Pancreas (tissue), 10 donors: ENCODE results near the gene LRP6. TPM values are rescaled to one million over a fixed set of nuclear protein-coding genes. Genes with fewer than 3 reads are reported as not detected.

Experiments
- ATAC-seq, 4 donors: fragments of 200-7000 bp; cut with Tn5 transposase; one replicate each; pipeline versions ENCODE4 v1.8.0 to v1.9.1; 2020; ENCODE audit warnings: mild to moderate bottlenecking in 4 of 4, moderate library complexity in 4 of 4
- DNase-seq, 6 donors: peaks; one replicate each; pipeline ENCODE4 v3.0.0-alpha.2; 2020
- FAIRE-seq: peaks from 2 replicates; lab custom pipeline; 2012; peaks lifted over from hg19 to GRCh38; lab: Jason Lieb, UNC
- H3K27ac ChIP-seq, 4 donors: fragments of 200-600 bp; sonication (generic); 1 replicate in 3 of 4; 2 replicates in 1 of 4; pipeline versions ENCODE4 v1.5.0 to v1.8.0; 2020
- H3K27me3 ChIP-seq, 4 donors: fragments of 200-600 bp; one replicate each; pipeline ENCODE4 v1.8.0; 2021
- H3K36me3 ChIP-seq, 3 donors: fragments of 200-600 bp; sonication (generic) in 1 of 3; one replicate each; pipeline versions ENCODE4 v1.5.0 to v1.8.0; 2020 to 2021
- H3K4me1 ChIP-seq, 3 donors: fragments of 200-600 bp; one replicate each; pipeline ENCODE4 v1.8.0; 2021
- H3K4me3 ChIP-seq, 4 donors: fragments of 200-600 bp; sonication (generic) in 2 of 4; one replicate each; pipeline versions ENCODE4 v1.5.0 to v1.8.0; 2020 to 2021
- H3K9me3 ChIP-seq, 4 donors: fragments of 200-600 bp; one replicate each; pipeline ENCODE4 v1.8.0; 2021
- WGBS, 2 donors: extraction: QIAGEN DNeasy Blood & Tissue Kit; methylation state at CpG; one replicate each; pipeline ENCODE4 v1.1.7; 2013; 5-methylcytosine and 5-hydroxymethylcytosine counted together
- intact Hi-C, 3 donors: fragments of 100-400 bp; cut with DNase I; formaldehyde crosslinking; loops; one replicate each; pipeline versions ENCODE4 v1.11.1 to v1.14.2; 2022
- polyA plus RNA-seq, 2 donors: library from polyadenylated mRNA; stranded (reverse); fragments of 200-250 nt; gene quantifications; one replicate each; pipeline ENCODE4 v1.2.3, GENCODE V29; 2013
- total RNA-seq, 6 donors: library from RNA; stranded (reverse); fragmentation: NEBNext Ultra II Directional in 4 of 6; extraction: Animal tissue kit (Norgen Biotek cat#: 25700) in 4 of 6; gene quantifications; one replicate each; pipeline versions ENCODE4 v1.2.1 to v1.2.4, GENCODE V29; 2021 to 2023
- TF ChIP-seq, protein P1 (sequence below), 4 donors: fragments of 200-600 bp; sonication (generic) in 3 of 4; IDR thresholded peaks; one replicate each; pipeline versions ENCODE4 v1.5.0 to v1.8.0; 2021; ENCODE audit warnings: antibody characterized with exemption in 4 of 4
- donor health status: healthy with polysubstance abuse.
- donor health status: DM: no; HTN: no; CAD: no; lungs with moderate emphysema.
- donor health status: DM: no; HTN: no; CAD: no.
- donor health status: control.
- donor health status: control.
- donor health status: Bipolar disorder and iron deficiency.
- donor health status: DM: yes; HTN: yes; CAD: no.
- donor health status: DM: no; HTN: no; CAD: no.
- donor health status: DM: no; HTN: no; CAD: no.
- donor health status: DM: yes; HTN: yes; CAD: no.

The LRP6 gene
- total and polyA plus RNA-seq, 8 donors: 6.1 to 28.3 (median 21.2) TPM

DNA sequence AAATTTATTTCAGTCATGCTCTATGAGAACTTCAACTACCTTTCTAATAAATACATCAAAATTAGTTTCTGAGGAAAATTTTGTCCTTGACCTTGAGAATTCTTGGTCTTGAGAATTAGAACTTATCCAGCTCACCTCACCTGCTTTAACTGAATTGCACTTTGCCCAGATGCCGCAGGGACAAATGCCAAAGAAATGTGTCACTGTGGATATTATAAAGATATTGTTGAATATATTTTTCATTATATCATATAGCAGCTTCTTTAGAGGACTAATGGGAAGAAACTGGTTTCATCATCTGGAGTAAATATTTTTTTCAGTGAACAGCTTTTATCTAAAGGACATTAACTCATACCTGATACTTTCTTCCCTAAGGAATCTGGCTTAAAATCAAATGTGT lies 54.1 kb downstream of the LRP6 start:
- DNase-seq (peak in 3 of 6 donors; percentile 41 to 51 (median 43)), FAIRE-seq (no peak), ATAC-seq (peak; percentile 52 to 66 (median 58))
- H3K4me3 ChIP-seq: no peak overlapping the region
- TF ChIP-seq, protein P1, sequence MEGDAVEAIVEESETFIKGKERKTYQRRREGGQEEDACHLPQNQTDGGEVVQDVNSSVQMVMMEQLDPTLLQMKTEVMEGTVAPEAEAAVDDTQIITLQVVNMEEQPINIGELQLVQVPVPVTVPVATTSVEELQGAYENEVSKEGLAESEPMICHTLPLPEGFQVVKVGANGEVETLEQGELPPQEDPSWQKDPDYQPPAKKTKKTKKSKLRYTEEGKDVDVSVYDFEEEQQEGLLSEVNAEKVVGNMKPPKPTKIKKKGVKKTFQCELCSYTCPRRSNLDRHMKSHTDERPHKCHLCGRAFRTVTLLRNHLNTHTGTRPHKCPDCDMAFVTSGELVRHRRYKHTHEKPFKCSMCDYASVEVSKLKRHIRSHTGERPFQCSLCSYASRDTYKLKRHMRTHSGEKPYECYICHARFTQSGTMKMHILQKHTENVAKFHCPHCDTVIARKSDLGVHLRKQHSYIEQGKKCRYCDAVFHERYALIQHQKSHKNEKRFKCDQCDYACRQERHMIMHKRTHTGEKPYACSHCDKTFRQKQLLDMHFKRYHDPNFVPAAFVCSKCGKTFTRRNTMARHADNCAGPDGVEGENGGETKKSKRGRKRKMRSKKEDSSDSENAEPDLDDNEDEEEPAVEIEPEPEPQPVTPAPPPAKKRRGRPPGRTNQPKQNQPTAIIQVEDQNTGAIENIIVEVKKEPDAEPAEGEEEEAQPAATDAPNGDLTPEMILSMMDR (IDR thresholded peaks at IDR 0.05): no peak
- H3K9me3 ChIP-seq: no peaks in the 10 kb centered on the region
- H3K4me1 ChIP-seq: peaks cover 36 to 51% (median 39%) of the 10 kb centered on the region in 3 donors
- H3K27me3 ChIP-seq: no peaks in the 10 kb centered on the region
- intact Hi-C loops: no loop called here
- no peaks in the 10 kb centered on the region for H3K36me3 ChIP-seq
- no peak overlapping the region for H3K27ac ChIP-seq
- 9 to 37% methylated on average over 1 of the region's 1 CpG for WGBS, 2 donors

DNA sequence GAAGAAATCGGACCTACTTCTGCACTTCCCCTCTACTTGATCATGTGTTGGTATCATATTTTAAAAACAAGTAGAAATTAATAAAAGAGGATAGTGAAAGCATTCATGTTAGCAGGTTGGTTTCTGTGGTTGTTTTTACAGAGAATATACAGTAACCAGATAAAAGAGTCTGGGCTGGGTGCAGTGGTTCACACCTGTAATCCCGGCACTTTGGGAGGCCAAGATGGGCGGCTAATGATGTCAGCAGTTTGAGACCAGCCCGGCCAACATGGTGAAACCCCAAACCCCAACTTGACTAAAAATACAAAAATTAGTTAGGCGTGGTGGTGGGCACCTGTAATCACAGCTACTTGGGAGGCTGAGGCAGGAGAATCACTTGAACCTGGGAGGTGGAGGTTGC lies 55.9 kb downstream of the LRP6 start:
- Histone ChIP-seq H3K4me3 (no peak overlapping the region), H3K9me3 (no peaks in the 10 kb centered on the region), H3K36me3 (no peaks in the 10 kb centered on the region), H3K4me1 (peaks cover 24 to 40% (median 31%) of the 10 kb centered on the region in 3 donors), H3K27me3 (no peaks in the 10 kb centered on the region), H3K27ac (no peak overlapping the region)
- no peak for FAIRE-seq
- intact Hi-C loops: no loop called here
- WGBS, 2 donors: 95 to 96% methylated on average over 5 of the region's 5 CpGs
- DNase-seq: no peak
- TF ChIP-seq, protein P1 (IDR thresholded peaks at IDR 0.05): no peak
- no peak for ATAC-seq

DNA sequence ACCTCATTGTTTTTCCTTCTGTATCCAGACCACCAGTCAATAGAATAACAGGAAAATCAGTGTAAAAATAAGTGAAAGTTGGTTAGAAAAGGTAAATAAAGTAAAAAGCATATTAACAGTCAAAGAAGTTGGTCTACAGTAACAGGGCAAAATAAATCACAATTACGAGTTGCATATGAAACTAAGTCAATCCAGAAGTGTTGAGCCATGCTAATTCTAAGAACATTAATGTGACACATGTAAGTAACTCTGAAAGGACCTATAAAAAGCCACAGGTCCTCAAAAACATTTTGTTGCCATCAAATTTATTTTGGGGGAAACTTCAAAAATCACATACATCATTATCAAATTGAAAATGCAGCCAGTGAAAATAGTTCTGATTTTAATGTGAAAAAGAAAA lies 56.4 kb downstream of the LRP6 start:
- peaks cover 20 to 37% (median 31%) of the 10 kb centered on the region in 3 donors for H3K4me1 ChIP-seq
- intact Hi-C loops: no loop called here
- TF ChIP-seq, protein P1 (IDR thresholded peaks at IDR 0.05): no peak
- H3K9me3 ChIP-seq: no peaks in the 10 kb centered on the region
- no peak overlapping the region for H3K4me3 ChIP-seq
- 97 to 98% methylated on average over 1 of the region's 1 CpG for WGBS, 2 donors
- no peak for DNase-seq
- no peaks in the 10 kb centered on the region for H3K36me3 ChIP-seq
- no peak for FAIRE-seq
- no peak for ATAC-seq
- no peaks in the 10 kb centered on the region for H3K27me3 ChIP-seq
- no peak overlapping the region for H3K27ac ChIP-seq

DNA sequence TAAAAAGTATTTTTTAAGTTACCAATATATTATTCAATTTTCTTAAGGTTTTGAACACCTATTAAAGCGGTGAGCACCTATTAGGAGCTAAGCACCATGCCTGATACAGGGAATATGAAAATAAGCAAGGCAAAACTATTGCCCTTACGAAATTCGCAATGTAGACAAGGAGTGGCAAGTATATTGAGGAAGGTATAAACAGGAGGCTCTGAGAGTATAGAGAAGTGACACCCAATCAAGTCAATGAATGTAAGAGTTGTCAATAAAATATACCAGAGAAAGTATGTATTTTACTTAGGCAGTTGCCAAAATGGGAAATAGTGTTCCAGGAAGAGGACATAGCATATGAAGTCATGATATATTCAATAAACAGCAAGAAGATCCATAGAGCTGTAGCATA lies 57.2 kb downstream of the LRP6 start:
- no peaks in the 10 kb centered on the region for H3K36me3 ChIP-seq
- no peaks in the 10 kb centered on the region for H3K9me3 ChIP-seq
- peaks cover 18 to 30% (median 29%) of the 10 kb centered on the region in 3 donors for H3K4me1 ChIP-seq
- no peak overlapping the region for H3K4me3 ChIP-seq
- H3K27ac ChIP-seq: no peak overlapping the region
- TF ChIP-seq, protein P1 (IDR thresholded peaks at IDR 0.05): no peak
- ATAC-seq (no peak), DNase-seq (no peak), FAIRE-seq (no peak)
- WGBS, 2 donors: 94 to 99% methylated on average over 3 of the region's 3 CpGs
- H3K27me3 ChIP-seq: no peaks in the 10 kb centered on the region
- intact Hi-C loops: no loop called here

DNA sequence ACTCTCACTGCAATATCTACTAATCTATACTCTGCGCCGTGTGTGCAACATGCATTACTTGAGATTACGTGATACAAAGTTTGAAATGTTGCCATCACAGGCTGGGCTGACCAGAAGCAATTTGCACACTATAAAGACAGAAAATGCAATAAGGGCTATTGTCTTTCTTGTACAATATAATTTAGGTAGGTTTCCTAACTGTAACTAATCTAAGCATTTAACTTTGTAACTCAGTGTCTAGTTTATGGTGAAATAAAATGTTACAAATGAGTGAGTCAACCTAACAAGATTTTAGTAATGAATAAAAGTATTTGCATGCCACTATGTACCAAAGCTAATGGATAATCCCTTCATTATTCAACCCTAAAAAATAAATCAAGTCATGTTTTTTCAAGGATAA lies 57.8 kb downstream of the LRP6 start:
- Histone ChIP-seq H3K36me3 (no peaks in the 10 kb centered on the region), H3K27ac (no peak overlapping the region), H3K4me1 (peaks cover 14 to 23% (median 23%) of the 10 kb centered on the region in 3 donors), H3K27me3 (no peaks in the 10 kb centered on the region), H3K9me3 (no peaks in the 10 kb centered on the region), H3K4me3 (no peak overlapping the region)
- DNase-seq (no peak), ATAC-seq (no peak), FAIRE-seq (peak; percentile 17)
- intact Hi-C loops: no loop called here
- TF ChIP-seq, protein P1 (IDR thresholded peaks at IDR 0.05): no peak
- 49 to 57% methylated on average over 3 of the region's 3 CpGs for WGBS, 2 donors
